Prostate gland (tissue), 2 donors: ENCODE data around the gene PAQR9.

Source experiments
- POLR2A ChIP-seq: fragments of 450-650 bp; IDR thresholded peaks from one replicate; pipeline ENCODE4 v1.6.1; 2016; ENCODE audit warnings: antibody characterized with exemption, mild to moderate bottlenecking
- POLR2AphosphoS5 ChIP-seq: sonication (generic); formaldehyde crosslinking; IDR thresholded peaks from one replicate; pipeline ENCODE4 v1.6.1; 2017; ENCODE audit warnings: antibody characterized with exemption
- TF ChIP-seq, protein P1 (sequence below), 4 experiments: fragments of 200-600 bp in 2 of 4; fragments of 450-650 bp in 2 of 4; sonication (generic) in 2 of 4; IDR thresholded peaks; 1 replicate in 3 of 4; 2 replicates in 1 of 4; pipeline ENCODE4 v1.5.1; 2016 to 2019; ENCODE audit warnings: antibody characterized with exemption in 4 of 4, mild to moderate bottlenecking in 2 of 4, moderate library complexity in 2 of 4

DNA sequence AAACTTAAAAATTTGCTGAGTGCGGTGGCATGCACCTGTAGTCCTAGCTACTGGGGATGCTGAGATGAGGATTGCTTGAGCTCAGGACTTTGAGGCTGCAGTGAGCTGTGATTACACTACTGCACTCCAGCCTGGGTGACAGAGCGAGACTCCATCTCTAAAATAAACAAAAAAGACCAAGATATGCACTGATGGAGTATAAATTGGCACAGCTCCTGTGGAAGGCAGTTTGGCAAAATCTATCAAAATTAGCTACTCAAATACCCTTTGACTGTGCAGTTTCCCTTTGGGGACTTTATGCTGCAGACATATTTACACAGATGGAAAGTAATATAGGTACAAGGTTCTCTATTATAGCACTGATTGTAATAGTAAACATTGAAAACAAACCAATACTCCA lies 19.8 kb upstream of the PAQR9 start:
- TF ChIP-seq, protein P1, sequence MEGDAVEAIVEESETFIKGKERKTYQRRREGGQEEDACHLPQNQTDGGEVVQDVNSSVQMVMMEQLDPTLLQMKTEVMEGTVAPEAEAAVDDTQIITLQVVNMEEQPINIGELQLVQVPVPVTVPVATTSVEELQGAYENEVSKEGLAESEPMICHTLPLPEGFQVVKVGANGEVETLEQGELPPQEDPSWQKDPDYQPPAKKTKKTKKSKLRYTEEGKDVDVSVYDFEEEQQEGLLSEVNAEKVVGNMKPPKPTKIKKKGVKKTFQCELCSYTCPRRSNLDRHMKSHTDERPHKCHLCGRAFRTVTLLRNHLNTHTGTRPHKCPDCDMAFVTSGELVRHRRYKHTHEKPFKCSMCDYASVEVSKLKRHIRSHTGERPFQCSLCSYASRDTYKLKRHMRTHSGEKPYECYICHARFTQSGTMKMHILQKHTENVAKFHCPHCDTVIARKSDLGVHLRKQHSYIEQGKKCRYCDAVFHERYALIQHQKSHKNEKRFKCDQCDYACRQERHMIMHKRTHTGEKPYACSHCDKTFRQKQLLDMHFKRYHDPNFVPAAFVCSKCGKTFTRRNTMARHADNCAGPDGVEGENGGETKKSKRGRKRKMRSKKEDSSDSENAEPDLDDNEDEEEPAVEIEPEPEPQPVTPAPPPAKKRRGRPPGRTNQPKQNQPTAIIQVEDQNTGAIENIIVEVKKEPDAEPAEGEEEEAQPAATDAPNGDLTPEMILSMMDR (IDR thresholded peaks at IDR 0.05), result no peak
- TF ChIP-seq POLR2AphosphoS5 (no peak), POLR2A (no peak)
